ENCODE measurements around the gene PHKA2.
A peak's percentile ranks its signal among the peaks of the same experiment; 100 is the strongest.
"Not testable (repeated sequence)": the region's sequence is repeated elsewhere in the genome, so short reads cannot be mapped to it uniquely, and the experiment has no call there.

PHKA2 gene, protein sequence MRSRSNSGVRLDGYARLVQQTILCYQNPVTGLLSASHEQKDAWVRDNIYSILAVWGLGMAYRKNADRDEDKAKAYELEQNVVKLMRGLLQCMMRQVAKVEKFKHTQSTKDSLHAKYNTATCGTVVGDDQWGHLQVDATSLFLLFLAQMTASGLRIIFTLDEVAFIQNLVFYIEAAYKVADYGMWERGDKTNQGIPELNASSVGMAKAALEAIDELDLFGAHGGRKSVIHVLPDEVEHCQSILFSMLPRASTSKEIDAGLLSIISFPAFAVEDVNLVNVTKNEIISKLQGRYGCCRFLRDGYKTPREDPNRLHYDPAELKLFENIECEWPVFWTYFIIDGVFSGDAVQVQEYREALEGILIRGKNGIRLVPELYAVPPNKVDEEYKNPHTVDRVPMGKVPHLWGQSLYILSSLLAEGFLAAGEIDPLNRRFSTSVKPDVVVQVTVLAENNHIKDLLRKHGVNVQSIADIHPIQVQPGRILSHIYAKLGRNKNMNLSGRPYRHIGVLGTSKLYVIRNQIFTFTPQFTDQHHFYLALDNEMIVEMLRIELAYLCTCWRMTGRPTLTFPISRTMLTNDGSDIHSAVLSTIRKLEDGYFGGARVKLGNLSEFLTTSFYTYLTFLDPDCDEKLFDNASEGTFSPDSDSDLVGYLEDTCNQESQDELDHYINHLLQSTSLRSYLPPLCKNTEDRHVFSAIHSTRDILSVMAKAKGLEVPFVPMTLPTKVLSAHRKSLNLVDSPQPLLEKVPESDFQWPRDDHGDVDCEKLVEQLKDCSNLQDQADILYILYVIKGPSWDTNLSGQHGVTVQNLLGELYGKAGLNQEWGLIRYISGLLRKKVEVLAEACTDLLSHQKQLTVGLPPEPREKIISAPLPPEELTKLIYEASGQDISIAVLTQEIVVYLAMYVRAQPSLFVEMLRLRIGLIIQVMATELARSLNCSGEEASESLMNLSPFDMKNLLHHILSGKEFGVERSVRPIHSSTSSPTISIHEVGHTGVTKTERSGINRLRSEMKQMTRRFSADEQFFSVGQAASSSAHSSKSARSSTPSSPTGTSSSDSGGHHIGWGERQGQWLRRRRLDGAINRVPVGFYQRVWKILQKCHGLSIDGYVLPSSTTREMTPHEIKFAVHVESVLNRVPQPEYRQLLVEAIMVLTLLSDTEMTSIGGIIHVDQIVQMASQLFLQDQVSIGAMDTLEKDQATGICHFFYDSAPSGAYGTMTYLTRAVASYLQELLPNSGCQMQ

DNA sequence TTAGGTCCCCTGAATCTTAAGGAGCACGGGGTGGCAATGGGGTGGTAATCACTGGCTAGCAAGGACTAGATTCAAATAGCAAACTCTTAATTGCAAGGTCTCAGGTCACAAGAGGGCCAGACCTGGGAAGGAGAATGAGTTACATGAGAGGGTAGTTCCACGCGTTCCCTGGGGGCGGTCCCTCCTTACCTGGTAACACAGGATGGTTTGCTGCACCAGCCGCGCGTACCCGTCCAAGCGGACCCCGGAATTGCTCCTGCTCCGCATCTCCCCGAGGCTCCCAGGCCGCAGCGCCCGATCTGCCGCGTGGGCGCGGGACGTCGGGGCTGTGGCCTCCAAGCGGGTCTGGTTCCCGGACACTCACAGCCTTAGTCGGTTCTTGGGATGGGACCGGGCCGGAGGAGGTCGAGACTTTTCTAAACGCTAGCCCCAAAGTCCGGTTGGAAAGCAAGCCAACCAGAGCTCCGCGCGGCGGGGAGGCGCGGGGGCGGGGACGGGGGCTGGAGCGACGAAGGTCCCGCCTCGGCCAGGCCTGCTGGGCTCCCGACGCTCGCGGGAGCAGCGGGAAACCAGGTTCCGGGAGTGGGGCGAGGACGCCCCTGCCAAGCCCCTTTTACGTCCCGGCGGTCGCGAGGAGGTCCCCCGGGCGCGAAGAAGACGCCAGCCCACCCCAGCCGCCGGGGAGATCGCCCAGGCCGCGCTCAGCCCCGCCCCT is at the start of gene PHKA2:
Gene PHKA2 (minus strand): TSS at position 449 of the 715 bp plus-strand sequence. CDS start 182 bp downstream, at position 267.
- DNase-seq, result peak; percentile 12

- no peak for DNase-seq
Measured at GRCh38 chrX:19030805-19031204, 46.9 kb upstream of the PHKA2 start.

GRCh38 chrX:19028560-19028959 is 44.6 kb upstream of the PHKA2 start:
- no peak for DNase-seq

DNA sequence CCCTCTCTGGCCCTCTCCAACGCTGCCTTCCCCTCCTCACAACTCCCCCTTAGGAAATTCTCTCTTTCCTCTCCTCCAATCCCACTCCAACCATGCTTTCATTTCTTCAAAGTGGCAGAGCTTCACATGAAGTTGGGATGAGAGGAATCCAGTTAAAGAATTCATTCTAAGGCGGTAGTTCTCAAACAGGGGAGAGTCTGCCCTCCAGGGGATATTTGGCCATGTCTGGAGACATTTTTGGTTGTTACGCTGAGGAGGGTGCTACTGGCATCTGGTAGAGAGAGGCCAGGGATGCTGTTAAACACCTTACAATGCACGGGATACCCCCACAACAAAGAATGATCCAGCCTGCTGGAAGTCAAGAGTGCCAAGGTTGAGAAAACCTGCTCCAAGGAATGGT is 40.5 kb upstream of the PHKA2 start:
- no peak for DNase-seq

GRCh38 chrX:19019996-19020395 is 36.1 kb upstream of the PHKA2 start:
- DNase-seq, result no peak

- DNase-seq, result no peak
Measured at GRCh38 chrX:19017271-19017670, 33.4 kb upstream of the PHKA2 start.

- not testable (repeated sequence) for DNase-seq
Measured at GRCh38 chrX:19016614-19017013, 32.7 kb upstream of the PHKA2 start.

DNA sequence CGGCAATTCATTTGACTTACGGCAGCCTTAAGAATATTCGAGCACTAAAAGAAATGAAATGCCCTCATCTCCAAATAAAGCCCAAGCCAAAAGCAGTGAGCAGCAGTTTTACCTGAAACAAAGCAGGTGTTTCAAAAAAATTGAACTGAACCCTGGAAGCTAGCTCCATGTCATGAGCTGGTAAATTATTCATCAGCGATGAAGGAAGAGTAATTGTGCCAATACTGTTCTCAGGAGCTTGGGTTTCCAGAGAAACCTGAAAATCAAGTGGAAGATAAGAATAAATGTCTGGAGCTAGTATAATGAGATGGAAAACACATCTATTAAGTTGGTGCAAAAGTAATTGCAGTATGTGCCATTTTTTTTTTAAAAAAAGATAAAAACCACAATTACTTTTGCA is 24.0 kb upstream of the PHKA2 start:
- no peak for DNase-seq

GRCh38 chrX:19007011-19007410 is 23.1 kb upstream of the PHKA2 start:
- no peak for DNase-seq

GRCh38 chrX:19005909-19006308 is 22.0 kb upstream of the PHKA2 start:
- no peak for DNase-seq

- DNase-seq, result no peak
Measured at GRCh38 chrX:19003756-19004155, 19.8 kb upstream of the PHKA2 start.

- no peak for DNase-seq
Measured at GRCh38 chrX:18998653-18999052, 14.7 kb upstream of the PHKA2 start.

- no peak for DNase-seq
Measured at GRCh38 chrX:18997916-18998315, 14.0 kb upstream of the PHKA2 start.

DNA sequence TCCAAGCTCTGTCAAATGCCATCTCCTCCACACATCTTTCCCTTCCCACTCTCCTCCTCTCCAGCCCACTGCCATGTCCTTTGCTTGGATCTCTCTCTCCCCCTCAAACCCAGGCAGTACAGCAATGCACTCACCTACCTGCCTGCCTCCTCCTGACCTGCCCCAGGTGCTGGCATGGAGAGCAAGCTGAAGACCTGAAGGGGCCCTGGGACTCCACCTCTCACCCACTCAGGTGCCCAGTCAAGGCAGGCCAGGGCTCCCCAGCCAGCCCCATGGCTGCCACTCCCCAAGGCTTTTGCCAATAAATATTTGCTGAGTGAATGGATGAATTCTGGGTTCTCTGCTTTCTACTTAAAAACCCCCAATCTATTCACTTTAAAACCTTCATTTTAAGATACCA is 12.6 kb upstream of the PHKA2 start:
- DNase-seq, result no peak

DNA sequence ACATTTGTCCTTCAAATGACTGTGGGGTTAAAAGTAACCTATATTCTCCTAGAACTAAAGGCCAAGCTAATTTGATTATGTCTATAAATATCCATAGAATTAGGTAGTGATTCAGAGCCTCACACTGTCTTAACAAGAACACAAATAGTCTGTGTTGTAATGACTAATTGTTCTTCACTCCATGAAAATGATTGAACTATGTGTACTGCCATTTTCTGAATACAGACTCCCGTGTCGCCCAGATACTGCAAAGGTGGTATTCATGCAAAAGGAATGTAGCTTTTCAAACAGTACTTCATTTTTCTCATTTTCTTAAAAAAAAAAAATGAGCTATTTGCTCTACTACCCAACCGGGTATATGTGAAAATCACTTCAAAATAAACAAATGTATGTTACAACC is 11.3 kb upstream of the PHKA2 start:
- no peak for DNase-seq

- DNase-seq, result no peak
Measured at GRCh38 chrX:18994713-18995112, 10.8 kb upstream of the PHKA2 start.

GRCh38 chrX:18992829-18993228 is 8.9 kb upstream of the PHKA2 start:
- no peak for DNase-seq

DNA sequence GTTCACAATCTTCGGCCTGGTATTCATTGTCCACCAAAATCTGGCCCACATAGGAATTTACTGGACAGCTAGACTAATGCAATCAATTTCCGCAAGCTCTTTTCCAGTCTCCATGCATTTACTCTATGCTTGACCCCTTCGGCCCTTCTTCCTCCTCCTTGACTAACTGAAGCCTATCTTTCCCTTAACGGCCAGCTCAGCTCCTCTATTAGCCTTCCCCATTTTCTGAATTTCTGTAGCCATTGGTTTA is 1.2 kb upstream of the PHKA2 start:
- DNase-seq, result no peak

GRCh38 chrX:18984381-18985185 is 669 bp upstream of the PHKA2 start:
- peak; percentile 69 for DNase-seq

GRCh38 chrX:18981124-18981807 is 2.6 kb downstream of the PHKA2 start:
- no peak for DNase-seq

GRCh38 chrX:18980262-18980661 is 3.7 kb downstream of the PHKA2 start:
- DNase-seq, result not testable (repeated sequence)
